GM21360 (cell line): ENCODE measurements around the gene GP1BA.
A peak's percentile ranks its signal among the peaks of the same experiment; 100 is the strongest.

Experiments used
- ATAC-seq: cut with Tn5 transposase; IDR thresholded peaks from one replicate; pipeline ENCODE4 v1.9.1; 2021; ENCODE audit warnings: mild to moderate bottlenecking, moderate library complexity; ENCODE audit not compliant: unreplicated experiment

GP1BA gene

DNA sequence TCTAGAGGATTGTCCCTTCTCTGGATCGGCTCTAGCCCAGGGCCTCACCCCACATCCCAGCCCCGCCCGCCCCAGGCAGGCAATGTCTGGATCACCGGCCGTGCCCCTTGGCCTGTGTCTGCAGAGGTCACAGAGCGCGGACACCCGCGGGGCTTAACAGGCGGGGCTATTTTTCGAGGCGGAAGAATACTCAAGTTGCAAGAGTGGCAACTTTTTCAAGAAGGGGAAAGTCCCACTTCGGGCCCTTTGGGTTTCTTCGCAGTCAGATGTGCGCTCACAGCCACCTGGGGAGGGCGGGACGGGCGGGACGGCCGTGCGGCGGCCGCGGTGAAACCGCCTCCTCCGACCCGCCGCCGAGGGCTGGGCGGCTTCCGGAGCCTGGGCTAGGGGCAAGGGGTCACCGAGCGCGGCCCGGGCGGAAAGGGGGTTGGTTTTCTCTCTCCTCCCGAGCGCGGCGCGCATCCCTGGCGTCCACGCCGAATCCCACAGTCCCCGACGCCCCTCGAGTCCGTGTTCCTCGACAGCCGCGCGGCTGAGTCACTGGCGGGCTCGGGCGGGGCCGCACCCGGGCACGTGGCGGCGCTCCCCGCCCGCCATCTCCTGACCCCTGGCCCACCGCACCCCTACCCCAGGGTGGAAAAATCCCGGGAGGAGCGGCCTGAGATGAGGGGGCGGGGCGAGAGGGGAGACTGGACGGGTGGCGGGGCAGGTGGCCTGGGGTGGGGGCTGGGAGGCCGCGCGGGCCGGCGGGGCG lies 17.4 kb downstream of the GP1BA start:
- ATAC-seq: peak; percentile 19

DNA sequence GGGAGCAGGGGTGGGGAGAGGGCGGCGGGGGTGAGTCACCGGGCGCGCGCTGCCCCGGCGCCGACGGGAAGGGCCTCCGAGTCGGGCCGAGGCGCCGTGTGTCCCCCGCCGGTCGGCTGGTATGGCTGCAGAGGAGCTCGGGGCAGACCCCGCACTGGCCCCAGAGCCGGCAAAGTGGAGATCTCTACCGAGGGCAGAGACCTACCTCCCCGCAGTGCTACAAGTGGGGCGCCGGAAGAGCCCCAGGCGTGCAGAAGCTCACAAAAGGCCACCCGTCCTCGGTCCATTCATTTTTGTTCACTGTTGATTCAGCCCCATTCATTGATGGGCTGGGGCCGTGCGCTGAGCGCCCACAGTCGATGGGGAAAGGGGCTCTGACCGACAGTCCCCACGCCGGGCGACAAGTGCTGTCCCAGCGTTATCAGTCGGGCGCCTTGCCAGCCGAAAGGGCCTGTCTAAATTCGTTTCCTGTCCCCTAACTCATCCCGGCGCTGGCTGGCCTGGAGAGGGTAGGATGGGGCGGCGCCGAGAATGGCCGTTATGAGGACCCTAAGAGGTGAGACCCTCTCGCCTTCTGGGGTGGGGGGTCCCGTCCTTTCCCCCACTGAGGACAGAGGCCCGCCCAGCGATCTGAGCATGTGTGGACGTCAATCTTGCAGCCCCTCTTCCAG lies 18.1 kb downstream of the GP1BA start:
- ATAC-seq: peak; percentile 13

GRCh38 chr17:4950746-4951204 lies 18.7 kb downstream of the GP1BA start, which contains the start of gene ENO3:
TSS of gene ENO3 (plus strand) at chr17:4951119. CDS start at chr17:4951830, 711 bp downstream.
- no peak for ATAC-seq

GRCh38 chr17:4951486-4951885 lies 19.4 kb downstream of the GP1BA start:
- ATAC-seq: no peak

DNA sequence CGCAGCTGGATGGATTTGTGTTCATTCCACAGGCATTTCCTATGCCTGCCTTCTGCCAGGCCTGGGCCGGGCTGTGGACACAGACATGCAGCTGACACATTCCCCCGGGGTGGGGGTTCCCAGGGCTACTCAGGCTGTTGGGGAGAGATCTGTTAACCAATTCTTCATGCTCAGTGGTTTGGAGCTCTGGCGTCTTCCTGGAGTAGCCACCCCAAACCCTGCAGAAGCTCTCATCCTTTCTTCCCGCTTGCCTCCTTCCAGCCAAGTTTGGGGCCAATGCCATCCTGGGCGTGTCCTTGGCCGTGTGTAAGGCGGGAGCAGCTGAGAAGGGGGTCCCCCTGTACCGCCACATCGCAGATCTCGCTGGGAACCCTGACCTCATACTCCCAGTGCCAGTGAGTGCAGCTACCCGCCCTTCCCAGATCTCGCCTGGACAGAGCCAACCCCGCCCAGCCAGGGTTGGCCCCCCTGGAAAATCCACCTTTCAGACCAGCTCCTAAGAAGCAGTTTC lies 21.4 kb downstream of the GP1BA start:
- ATAC-seq: no peak

GRCh38 chr17:4955091-4955490 lies 23.0 kb downstream of the GP1BA start:
- no peak for ATAC-seq

- ATAC-seq: no peak
Observed at GRCh38 chr17:4956493-4957061, 24.5 kb downstream of the GP1BA start.

DNA sequence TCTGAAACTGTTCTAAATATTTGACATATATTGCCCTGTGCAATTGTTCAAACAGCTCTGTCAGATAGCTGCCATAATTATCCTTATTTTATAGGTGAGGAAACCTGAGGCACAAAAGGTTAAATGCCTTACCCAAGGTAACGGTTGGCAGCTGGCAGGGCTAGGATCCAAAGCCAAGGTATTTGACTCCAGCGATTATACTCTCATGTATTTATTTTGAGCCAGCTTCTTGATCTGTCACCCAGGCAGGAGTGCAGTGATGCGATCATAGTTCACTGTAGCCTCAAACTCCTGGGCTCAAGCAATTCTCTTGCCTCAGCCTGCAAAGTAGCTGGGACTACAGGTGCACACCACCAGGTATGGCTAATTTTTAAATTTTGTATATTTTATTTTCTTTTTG lies 26.0 kb downstream of the GP1BA start:
- ATAC-seq: no peak

GRCh38 chr17:4959261-4959965 lies 27.3 kb downstream of the GP1BA start:
- no peak for ATAC-seq

DNA sequence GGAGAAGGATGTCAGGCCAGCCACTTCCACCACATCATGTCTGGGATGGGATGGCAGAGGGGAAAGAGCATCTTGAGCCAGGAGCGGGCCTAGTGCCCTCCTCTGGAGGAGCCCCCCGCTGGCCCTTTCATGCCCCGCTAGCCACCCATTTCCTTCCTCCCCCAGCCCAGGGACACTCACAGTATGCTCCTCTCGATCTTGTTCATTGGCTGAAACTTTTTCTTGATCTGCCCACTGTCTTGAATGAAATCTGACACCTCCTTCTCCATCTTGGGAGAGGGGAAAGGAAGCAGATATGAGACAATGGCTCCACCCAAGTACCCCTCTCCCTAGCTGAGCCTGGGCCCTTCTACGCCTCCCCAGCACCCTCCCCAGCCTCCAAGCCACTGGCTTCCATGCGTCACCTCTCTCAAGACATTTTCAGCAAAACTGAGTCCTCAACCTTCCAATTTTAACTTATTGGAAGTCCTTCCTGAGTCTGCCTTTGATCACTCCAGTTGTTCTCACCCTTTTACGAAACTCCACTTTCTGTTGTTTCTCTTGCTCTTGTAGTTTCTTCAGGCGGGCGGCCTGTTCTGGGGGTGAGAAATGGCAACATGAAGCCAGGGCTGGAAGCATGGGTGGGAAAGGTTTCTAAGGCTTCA lies 28.3 kb downstream of the GP1BA start:
- no peak for ATAC-seq

GRCh38 chr17:4965311-4965986 lies 33.4 kb downstream of the GP1BA start:
- no peak for ATAC-seq

GRCh38 chr17:4966844-4967538 lies 34.9 kb downstream of the GP1BA start:
- peak; percentile 69 for ATAC-seq

DNA sequence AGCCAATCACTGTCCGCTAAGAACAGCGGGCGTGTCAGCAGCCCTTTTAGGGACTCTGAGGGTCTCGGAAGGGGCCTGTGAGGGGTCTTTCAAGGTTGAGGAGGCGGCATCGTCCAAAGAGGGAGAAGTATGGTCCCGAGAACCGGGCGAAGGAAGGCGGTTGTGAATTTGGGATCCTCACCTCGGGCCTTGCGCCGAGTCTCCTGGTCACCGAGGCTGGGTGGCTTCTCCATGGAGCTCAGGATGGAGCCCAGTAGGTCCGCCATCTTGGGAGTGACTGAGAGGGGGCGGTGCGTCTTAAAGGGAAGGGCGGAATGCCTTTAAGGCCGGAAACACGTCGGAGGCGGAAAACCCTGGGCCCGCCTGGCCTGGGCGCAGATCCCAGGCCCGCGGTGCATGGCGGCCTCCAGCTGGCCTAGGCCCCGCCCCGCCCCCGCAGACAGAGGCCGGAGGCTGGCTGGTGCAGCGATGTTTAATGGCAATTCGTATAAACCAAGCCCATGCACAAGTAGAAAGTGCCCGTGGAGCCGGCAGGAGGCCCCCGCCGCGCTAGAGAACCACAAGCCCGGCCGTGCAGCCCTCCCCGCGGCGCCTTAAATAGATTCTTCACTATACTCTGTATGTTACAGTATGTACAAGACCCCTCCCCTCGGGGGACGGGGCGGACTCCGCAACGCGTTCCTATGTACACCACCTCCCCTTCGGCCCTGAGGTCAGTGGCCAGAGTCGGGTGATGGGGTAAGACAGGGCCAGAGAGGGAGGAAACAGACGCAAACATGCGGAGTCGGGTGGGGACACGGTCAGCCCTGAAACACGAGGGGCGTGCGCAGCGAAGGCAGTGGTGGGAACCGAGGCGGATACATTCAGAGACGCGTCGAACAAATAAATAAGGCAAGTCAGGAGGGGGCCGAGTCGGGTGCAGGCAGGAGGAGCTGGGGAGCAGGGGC lies 35.7 kb downstream of the GP1BA start, which contains the start of gene SPAG7:
SPAG7 (minus strand) TSS at position 279 of the 947 bp plus-strand sequence; CDS start at position 266, 13 bp downstream.
- peak; percentile 53 for ATAC-seq

- no peak for ATAC-seq
Observed at GRCh38 chr17:4968486-4969046, 36.5 kb downstream of the GP1BA start.

DNA sequence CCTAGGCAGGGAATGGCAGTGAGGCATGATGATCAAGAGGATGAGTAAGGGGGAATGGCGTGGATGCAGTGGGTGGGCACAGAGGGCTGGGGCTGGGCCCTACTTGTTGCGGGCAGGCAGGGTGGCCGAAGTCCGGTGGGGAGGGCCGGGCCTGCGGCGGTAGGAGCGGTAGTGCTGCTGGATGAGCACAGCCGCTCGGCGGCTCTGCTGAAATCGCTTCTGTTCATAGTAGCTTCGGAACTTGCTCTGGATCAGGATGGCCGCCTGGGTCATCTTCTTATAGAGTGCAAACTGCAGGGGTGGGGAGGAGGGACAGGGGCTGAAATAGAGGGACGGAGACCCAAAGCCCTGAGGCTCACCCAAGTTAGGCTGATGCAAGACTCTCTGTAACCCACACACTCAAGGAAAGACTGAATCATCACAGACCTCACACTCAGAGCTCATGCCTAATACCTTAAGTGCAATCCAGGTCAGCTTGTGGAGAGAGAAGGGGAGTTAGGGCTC lies 37.0 kb downstream of the GP1BA start:
- ATAC-seq: no peak

GRCh38 chr17:4969551-4970173 lies 37.6 kb downstream of the GP1BA start:
- no peak for ATAC-seq

DNA sequence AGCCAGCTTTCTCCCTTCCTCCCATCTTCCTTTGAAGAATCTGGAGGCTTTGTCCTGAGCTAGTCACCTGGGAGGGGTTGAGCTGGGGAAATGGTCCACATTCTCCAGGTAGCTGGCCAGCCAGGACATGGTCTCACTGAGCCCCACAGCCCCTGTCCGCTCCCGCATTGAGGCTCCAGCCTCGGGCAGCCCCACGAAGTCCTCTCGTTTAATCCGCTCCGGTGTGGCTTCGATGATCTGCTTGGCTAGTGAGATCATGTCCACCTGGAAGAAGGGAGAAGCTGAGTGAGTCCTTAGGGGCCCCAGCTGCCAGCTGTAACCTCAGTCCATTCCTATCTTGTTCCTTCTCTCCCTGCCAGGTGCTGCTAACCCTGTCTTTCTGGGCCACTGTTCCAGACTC lies 38.2 kb downstream of the GP1BA start:
- no peak for ATAC-seq
